PC-3 (cell line): ENCODE data around the gene HSH2D. TPM values are rescaled to one million over a fixed set of nuclear protein-coding genes. Genes with fewer than 3 reads are reported as not detected.

Experiments
- ATAC-seq: fragments of 200-7000 bp; cut with Tn5 transposase; 2 replicates; pipeline ENCODE4 v1.9.1; 2020; ENCODE audit warnings: mild to moderate bottlenecking, moderate library complexity
- BruUV-seq: library from RNA; stranded (reverse); fragments of 400-500 nt; replicated peaks from 2 replicates; lab custom pipeline; 2021; lab: Mats Ljungman, UMichigan
- CTCF ChIA-PET: fragments of 300-600 bp; sonication (Branson Sonifier 250); formaldehyde crosslinking; loops from one replicate; lab custom pipeline; 2022; ENCODE audit warnings: antibody characterized with exemption; lab: Charles Lee
- POLR2A ChIA-PET: fragments of 300-600 bp; sonication (Branson Sonifier 250); formaldehyde crosslinking; loops from one replicate; lab custom pipeline; 2022; ENCODE audit warnings: antibody characterized with exemption; ENCODE audit not compliant: unreplicated experiment; lab: Charles Lee
- DNase-seq: peaks from one replicate; pipeline ENCODE4 v3.0.0-alpha.2; 2015
- H2AFZ ChIP-seq: fragments of 300-600 bp; sonication (generic); 2 replicates; pipeline ENCODE4 v1.6.0; 2016; ENCODE audit warnings: antibody characterized with exemption, low read length
- H3F3A ChIP-seq: fragments of 300-600 bp; sonication (generic); one replicate; pipeline ENCODE4 v1.6.0; 2017; ENCODE audit warnings: antibody characterized with exemption, low read length, control low read depth, mild to moderate bottlenecking; ENCODE audit not compliant: unreplicated experiment
- H3K27ac ChIP-seq: fragments of 300-600 bp; sonication (generic); 2 replicates; pipeline ENCODE4 v1.5.1; 2016; ENCODE audit warnings: mild to moderate bottlenecking, low read length
- H3K27me3 ChIP-seq: fragments of 300-600 bp; sonication (generic); 2 replicates; pipeline ENCODE4 v1.6.1; 2016; ENCODE audit warnings: low read length, mixed read lengths
- H3K36me3 ChIP-seq: fragments of 300-600 bp; sonication (generic); 2 replicates; pipeline ENCODE4 v1.6.1; 2016; ENCODE audit warnings: low read depth, mixed run types, low read length, mixed read lengths
- H3K4me1 ChIP-seq: fragments of 300-600 bp; sonication (generic); 2 replicates; pipeline ENCODE4 v1.5.1; 2016; ENCODE audit warnings: low read length; ENCODE audit not compliant: insufficient read depth
- H3K4me2 ChIP-seq: fragments of 300-600 bp; sonication (generic); 2 replicates; pipeline ENCODE4 v1.6.0; 2016; ENCODE audit warnings: low read length
- H3K4me3 ChIP-seq: fragments of 300-600 bp; sonication (generic); 2 replicates; pipeline ENCODE4 v1.5.1; 2016; ENCODE audit warnings: mild to moderate bottlenecking, low read length, mixed read lengths
- H3K79me2 ChIP-seq: fragments of 300-600 bp; sonication (generic); 2 replicates; pipeline ENCODE4 v1.6.1; 2017; ENCODE audit warnings: low read length, mixed read lengths
- H3K9ac ChIP-seq: fragments of 300-600 bp; sonication (generic); 2 replicates; pipeline ENCODE4 v1.6.0; 2016; ENCODE audit warnings: mild to moderate bottlenecking, low read length
- H3K9me2 ChIP-seq: fragments of 300-600 bp; sonication (generic); replicated peaks from 2 replicates; pipeline ENCODE4 v1.6.1; 2016; ENCODE audit warnings: mixed run types, low read length, mixed read lengths
- H3K9me3 ChIP-seq: fragments of 300-600 bp; sonication (generic); 2 replicates; pipeline ENCODE4 v1.6.1; 2016; ENCODE audit warnings: low read length, mixed read lengths
- H4K20me1 ChIP-seq: fragments of 300-600 bp; sonication (generic); 2 replicates; pipeline ENCODE4 v1.6.1; 2016; ENCODE audit warnings: low read length, mixed read lengths
- EZH2 ChIP-seq: fragments of 300-600 bp; sonication (generic); IDR thresholded peaks from one replicate; pipeline ENCODE4 v1.6.1; 2017; ENCODE audit warnings: antibody characterized with exemption, mild to moderate bottlenecking, low read length; ENCODE audit not compliant: unreplicated experiment
- EZH2phosphoT487 ChIP-seq: fragments of 300-600 bp; sonication (generic); IDR thresholded peaks from 2 replicates; pipeline ENCODE4 v1.6.1; 2018; ENCODE audit warnings: mild to moderate bottlenecking, antibody characterized with exemption, low read length, borderline replicate concordance
- intact Hi-C: fragments of 100-400 bp; cut with micrococcal nuclease; formaldehyde crosslinking; loops from 2 replicates; pipeline ENCODE4 v1.9.0; 2023
- total RNA-seq: library from RNA; depleted of rRNA; stranded (reverse); fragments of >200 nt; gene quantifications from 2 replicates; pipeline ENCODE4 v1.2.3, GENCODE V29; 2014
- TF ChIP-seq, protein P1 (sequence below): fragments of 300-600 bp; sonication (generic); conservative IDR thresholded peaks from 2 replicates; pipeline ENCODE4 v1.5.1; 2017; ENCODE audit warnings: antibody characterized with exemption, low read depth, mild to moderate bottlenecking, low read length

Gene HSH2D
- total RNA-seq, 1 experiment from 2014 or later: 14.5 TPM

- CTCF ChIA-PET: interaction anchor here (0.5 to 0.8 kb wide), 2 partner anchors 47 to 120 kb away, joined by 5 to 11 read pairs; no protein-coding TSS in a partner anchor
Observed at GRCh38 chr19:16161840-16162239, 18.4 kb downstream of the HSH2D start.

GRCh38 chr19:16164222-16164890 is 20.9 kb downstream of the HSH2D start:
- TF ChIP-seq EZH2phosphoT487 (no peak), EZH2 (no peak)
- TF ChIP-seq, protein P1, sequence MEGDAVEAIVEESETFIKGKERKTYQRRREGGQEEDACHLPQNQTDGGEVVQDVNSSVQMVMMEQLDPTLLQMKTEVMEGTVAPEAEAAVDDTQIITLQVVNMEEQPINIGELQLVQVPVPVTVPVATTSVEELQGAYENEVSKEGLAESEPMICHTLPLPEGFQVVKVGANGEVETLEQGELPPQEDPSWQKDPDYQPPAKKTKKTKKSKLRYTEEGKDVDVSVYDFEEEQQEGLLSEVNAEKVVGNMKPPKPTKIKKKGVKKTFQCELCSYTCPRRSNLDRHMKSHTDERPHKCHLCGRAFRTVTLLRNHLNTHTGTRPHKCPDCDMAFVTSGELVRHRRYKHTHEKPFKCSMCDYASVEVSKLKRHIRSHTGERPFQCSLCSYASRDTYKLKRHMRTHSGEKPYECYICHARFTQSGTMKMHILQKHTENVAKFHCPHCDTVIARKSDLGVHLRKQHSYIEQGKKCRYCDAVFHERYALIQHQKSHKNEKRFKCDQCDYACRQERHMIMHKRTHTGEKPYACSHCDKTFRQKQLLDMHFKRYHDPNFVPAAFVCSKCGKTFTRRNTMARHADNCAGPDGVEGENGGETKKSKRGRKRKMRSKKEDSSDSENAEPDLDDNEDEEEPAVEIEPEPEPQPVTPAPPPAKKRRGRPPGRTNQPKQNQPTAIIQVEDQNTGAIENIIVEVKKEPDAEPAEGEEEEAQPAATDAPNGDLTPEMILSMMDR: no peak
- intact Hi-C loops: no loop called here
- Histone ChIP-seq H2AFZ (no peak overlapping the region), H3K79me2 (no peaks in the 10 kb centered on the region), H3K9ac (no peak overlapping the region), H3K4me2 (no peak overlapping the region), H4K20me1 (no peaks in the 10 kb centered on the region), H3K9me3 (no peaks in the 10 kb centered on the region), H3K27me3 (no peaks in the 10 kb centered on the region), H3K4me1 (peaks cover 38% of the 10 kb centered on the region), H3K9me2 (no peaks in the 10 kb centered on the region), H3F3A (peaks cover 4% of the 10 kb centered on the region), H3K27ac (0 out of 2 replicates have a peak overlapping the region, but pooled peaks have one; percentile 9), H3K36me3 (no peaks in the 10 kb centered on the region), H3K4me3 (no peak overlapping the region)
- CTCF ChIA-PET: no interaction called here
- no peak for ATAC-seq
- BruUV-seq: no TSS peak
- no peak for DNase-seq
- POLR2A ChIA-PET: no interaction called here

More at GRCh38 chr19:16161840-16162239, 18.4 kb downstream of the HSH2D start:
- H3K36me3 ChIP-seq: no peaks in the 10 kb centered on the region
- H3K27me3 ChIP-seq: no peaks in the 10 kb centered on the region
- DNase-seq: peak; percentile 93
- H4K20me1 ChIP-seq: no peaks in the 10 kb centered on the region
- POLR2A ChIA-PET: interaction anchor here (0.6 to 1.0 kb wide), 5 partner anchors 19 to 94 kb away, joined by 3 to 13 read pairs (median 6); partner anchors contain the start of gene FAM32A
- no peak overlapping the region for H3K4me3 ChIP-seq
- intact Hi-C loops: loop anchor here (1.0 kb wide), 1 partner anchor 51 kb away; the partner anchor contains the start of gene RAB8A
- TF ChIP-seq EZH2 (no peak), EZH2phosphoT487 (no peak)
- TF ChIP-seq, protein P1: no peak
- peak; percentile 73 for ATAC-seq
- H3K79me2 ChIP-seq: no peaks in the 10 kb centered on the region
- no peak overlapping the region for H2AFZ ChIP-seq
- H3K9me2 ChIP-seq: no peaks in the 10 kb centered on the region
- H3K4me2 ChIP-seq: peak overlapping the region; percentile 85; the same call in 1 of the 2 replicates
- H3K27ac ChIP-seq: peak overlapping the region; percentile 99
- H3K9me3 ChIP-seq: no peaks in the 10 kb centered on the region
- H3K4me1 ChIP-seq: peaks cover 27% of the 10 kb centered on the region
- no TSS peak for BruUV-seq
- H3F3A ChIP-seq: peaks cover 4% of the 10 kb centered on the region
- peak overlapping the region; percentile 84 for H3K9ac ChIP-seq

- Histone ChIP-seq H2AFZ (no peak overlapping the region), H3K27ac (peak overlapping the region; percentile 49), H3K79me2 (no peaks in the 10 kb centered on the region), H3F3A (peaks cover 2% of the 10 kb centered on the region), H3K27me3 (no peaks in the 10 kb centered on the region), H3K9me2 (no peaks in the 10 kb centered on the region), H3K9me3 (no peaks in the 10 kb centered on the region), H4K20me1 (no peaks in the 10 kb centered on the region), H3K9ac (no peak overlapping the region), H3K4me1 (peaks cover 21% of the 10 kb centered on the region), H3K36me3 (no peaks in the 10 kb centered on the region), H3K4me3 (no peak overlapping the region), H3K4me2 (no peak overlapping the region)
- no peak for DNase-seq
- no TSS peak for BruUV-seq
- no peak for ATAC-seq
- ChIA-PET POLR2A (no interaction called here), CTCF (no interaction called here)
- intact Hi-C loops: no loop called here
- TF ChIP-seq, protein P1: no peak
- TF ChIP-seq EZH2 (no peak), EZH2phosphoT487 (no peak)
Observed at GRCh38 chr19:16166417-16166816, 22.9 kb downstream of the HSH2D start.
